ENCODE results near the gene CCM2L.

GRCh38 chr20:32017711-32018251 lies 7.5 kb downstream of the CCM2L start:
- peak; percentile 79 to 90 (median 81) for TF ChIP-seq CTCF (IDR thresholded peaks at IDR 0.05; ENCODE audit: control extremely low read depth in 1 of 3, insufficient read depth in 1 of 3, low read depth in 1 of 3, low read length in 3 of 3)
- no peak; a peak in 1 of 3 replicates for TF ChIP-seq POLR2A (IDR thresholded peaks at IDR 0.05; ENCODE audit: control extremely low read depth in 1 of 2, low read depth in 2 of 2, low read length in 2 of 2)
- no peak for TF ChIP-seq FOSL1 (IDR thresholded peaks at IDR 0.05; ENCODE audit: insufficient read depth, low read depth, low read length)
- 0 out of 3 replicates have a peak, but pooled peaks of 1 of the 2 experiments have one; percentile 57 for TF ChIP-seq EP300 (IDR thresholded peaks at IDR 0.05; ENCODE audit: borderline replicate concordance in 1 of 2, low read depth in 2 of 2, low read length in 2 of 2)
- TF ChIP-seq JUN (IDR thresholded peaks at IDR 0.05; ENCODE audit: low read depth, low read length) = no peak
- TF ChIP-seq GTF2F1 (IDR thresholded peaks at IDR 0.05; ENCODE audit: borderline replicate concordance, low read depth, low read length) = no peak
- no peak for TF ChIP-seq EZH2 (IDR thresholded peaks at IDR 0.05; ENCODE audit: low read depth, low read length, severe bottlenecking)
- no peak for TF ChIP-seq SP2 (IDR thresholded peaks at IDR 0.05; ENCODE audit: low read length)
- TF ChIP-seq JUND (IDR thresholded peaks at IDR 0.05; ENCODE audit: low read length) = no peak
- TF ChIP-seq SUZ12 (IDR thresholded peaks at IDR 0.05; ENCODE audit: low read length) = no peak
- TF ChIP-seq ATF2 (IDR thresholded peaks at IDR 0.05; ENCODE audit: low read length) = no peak
- no peak for TF ChIP-seq RXRA (IDR thresholded peaks at IDR 0.05; ENCODE audit: insufficient read depth, low read depth, low read length)
